ENCODE results near the gene RAB26. TPM values are rescaled to one million over a fixed set of nuclear protein-coding genes. Genes with fewer than 3 reads are reported as not detected.
A peak's percentile ranks its signal among the peaks of the same experiment; 100 is the strongest.

RAB26 gene
- total and polyA plus RNA-seq, 2 of the 13 experiments (the other 11 are each of a cell fraction or from before 2014, with no cell fraction given): 0.86 to 3.6 TPM

DNA sequence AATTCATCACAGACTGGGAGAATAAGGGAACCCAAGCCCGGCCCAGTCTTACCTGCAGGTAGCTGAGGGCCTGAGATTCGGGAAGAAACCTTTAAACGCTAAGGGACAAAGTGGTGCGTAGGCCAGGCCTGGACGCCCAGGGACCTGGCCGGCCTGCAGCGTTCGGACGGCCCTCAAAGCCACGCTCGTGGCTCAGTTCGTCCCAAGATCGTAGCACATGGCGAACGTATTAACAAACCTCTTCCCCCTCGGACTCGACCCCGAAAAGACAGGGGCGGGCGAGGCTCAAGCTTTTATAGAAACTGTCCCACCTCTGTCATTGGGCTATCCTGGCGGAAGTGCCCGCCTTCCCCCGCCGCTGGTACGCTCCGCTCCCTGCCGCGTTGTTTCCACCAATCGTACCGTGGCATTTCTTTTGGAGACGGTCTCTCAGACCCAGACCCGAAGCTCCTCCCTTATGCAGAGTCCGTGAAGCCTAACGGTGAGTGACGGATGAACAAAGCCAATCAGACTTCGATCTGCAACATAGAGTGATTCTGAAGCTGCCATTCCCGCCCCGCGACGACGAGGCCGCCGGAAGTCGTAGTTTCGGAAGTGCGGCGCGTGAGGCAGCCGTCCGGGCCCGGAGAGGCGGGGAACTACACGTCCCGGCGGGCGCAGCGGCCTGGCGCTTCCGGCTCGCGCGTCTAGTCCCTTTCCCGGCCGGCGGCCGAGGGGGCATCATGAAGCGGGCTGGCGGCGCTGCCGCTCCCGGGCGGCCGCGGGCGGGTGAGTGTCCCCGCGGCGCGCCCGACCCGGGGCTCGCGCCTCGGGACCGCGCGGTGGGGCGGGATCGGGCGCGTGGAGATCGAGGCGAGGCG lies 6.9 kb downstream of the RAB26 start, which contains the start of gene TRAF7 (continued):
- TF ChIP-seq, protein P1, sequence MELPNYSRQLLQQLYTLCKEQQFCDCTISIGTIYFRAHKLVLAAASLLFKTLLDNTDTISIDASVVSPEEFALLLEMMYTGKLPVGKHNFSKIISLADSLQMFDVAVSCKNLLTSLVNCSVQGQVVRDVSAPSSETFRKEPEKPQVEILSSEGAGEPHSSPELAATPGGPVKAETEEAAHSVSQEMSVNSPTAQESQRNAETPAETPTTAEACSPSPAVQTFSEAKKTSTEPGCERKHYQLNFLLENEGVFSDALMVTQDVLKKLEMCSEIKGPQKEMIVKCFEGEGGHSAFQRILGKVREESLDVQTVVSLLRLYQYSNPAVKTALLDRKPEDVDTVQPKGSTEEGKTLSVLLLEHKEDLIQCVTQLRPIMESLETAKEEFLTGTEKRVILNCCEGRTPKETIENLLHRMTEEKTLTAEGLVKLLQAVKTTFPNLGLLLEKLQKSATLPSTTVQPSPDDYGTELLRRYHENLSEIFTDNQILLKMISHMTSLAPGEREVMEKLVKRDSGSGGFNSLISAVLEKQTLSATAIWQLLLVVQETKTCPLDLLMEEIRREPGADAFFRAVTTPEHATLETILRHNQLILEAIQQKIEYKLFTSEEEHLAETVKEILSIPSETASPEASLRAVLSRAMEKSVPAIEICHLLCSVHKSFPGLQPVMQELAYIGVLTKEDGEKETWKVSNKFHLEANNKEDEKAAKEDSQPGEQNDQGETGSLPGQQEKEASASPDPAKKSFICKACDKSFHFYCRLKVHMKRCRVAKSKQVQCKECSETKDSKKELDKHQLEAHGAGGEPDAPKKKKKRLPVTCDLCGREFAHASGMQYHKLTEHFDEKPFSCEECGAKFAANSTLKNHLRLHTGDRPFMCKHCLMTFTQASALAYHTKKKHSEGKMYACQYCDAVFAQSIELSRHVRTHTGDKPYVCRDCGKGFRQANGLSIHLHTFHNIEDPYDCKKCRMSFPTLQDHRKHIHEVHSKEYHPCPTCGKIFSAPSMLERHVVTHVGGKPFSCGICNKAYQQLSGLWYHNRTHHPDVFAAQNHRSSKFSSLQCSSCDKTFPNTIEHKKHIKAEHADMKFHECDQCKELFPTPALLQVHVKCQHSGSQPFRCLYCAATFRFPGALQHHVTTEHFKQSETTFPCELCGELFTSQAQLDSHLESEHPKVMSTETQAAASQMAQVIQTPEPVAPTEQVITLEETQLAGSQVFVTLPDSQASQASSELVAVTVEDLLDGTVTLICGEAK (IDR thresholded peaks at IDR 0.05): peak; percentile 59
- TF ChIP-seq, protein P1 (CRISPR knock-in tag; IDR thresholded peaks at IDR 0.05): peak; percentile 68
- TF ChIP-seq, protein P2, sequence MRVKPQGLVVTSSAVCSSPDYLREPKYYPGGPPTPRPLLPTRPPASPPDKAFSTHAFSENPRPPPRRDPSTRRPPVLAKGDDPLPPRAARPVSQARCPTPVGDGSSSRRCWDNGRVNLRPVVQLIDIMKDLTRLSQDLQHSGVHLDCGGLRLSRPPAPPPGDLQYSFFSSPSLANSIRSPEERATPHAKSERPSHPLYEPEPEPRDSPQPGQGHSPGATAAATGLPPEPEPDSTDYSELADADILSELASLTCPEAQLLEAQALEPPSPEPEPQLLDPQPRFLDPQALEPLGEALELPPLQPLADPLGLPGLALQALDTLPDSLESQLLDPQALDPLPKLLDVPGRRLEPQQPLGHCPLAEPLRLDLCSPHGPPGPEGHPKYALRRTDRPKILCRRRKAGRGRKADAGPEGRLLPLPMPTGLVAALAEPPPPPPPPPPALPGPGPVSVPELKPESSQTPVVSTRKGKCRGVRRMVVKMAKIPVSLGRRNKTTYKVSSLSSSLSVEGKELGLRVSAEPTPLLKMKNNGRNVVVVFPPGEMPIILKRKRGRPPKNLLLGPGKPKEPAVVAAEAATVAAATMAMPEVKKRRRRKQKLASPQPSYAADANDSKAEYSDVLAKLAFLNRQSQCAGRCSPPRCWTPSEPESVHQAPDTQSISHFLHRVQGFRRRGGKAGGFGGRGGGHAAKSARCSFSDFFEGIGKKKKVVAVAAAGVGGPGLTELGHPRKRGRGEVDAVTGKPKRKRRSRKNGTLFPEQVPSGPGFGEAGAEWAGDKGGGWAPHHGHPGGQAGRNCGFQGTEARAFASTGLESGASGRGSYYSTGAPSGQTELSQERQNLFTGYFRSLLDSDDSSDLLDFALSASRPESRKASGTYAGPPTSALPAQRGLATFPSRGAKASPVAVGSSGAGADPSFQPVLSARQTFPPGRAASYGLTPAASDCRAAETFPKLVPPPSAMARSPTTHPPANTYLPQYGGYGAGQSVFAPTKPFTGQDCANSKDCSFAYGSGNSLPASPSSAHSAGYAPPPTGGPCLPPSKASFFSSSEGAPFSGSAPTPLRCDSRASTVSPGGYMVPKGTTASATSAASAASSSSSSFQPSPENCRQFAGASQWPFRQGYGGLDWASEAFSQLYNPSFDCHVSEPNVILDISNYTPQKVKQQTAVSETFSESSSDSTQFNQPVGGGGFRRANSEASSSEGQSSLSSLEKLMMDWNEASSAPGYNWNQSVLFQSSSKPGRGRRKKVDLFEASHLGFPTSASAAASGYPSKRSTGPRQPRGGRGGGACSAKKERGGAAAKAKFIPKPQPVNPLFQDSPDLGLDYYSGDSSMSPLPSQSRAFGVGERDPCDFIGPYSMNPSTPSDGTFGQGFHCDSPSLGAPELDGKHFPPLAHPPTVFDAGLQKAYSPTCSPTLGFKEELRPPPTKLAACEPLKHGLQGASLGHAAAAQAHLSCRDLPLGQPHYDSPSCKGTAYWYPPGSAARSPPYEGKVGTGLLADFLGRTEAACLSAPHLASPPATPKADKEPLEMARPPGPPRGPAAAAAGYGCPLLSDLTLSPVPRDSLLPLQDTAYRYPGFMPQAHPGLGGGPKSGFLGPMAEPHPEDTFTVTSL (CRISPR knock-in tag; IDR thresholded peaks at IDR 0.05; ENCODE audit: borderline replicate concordance): no peak
- TF ChIP-seq, protein P3, sequence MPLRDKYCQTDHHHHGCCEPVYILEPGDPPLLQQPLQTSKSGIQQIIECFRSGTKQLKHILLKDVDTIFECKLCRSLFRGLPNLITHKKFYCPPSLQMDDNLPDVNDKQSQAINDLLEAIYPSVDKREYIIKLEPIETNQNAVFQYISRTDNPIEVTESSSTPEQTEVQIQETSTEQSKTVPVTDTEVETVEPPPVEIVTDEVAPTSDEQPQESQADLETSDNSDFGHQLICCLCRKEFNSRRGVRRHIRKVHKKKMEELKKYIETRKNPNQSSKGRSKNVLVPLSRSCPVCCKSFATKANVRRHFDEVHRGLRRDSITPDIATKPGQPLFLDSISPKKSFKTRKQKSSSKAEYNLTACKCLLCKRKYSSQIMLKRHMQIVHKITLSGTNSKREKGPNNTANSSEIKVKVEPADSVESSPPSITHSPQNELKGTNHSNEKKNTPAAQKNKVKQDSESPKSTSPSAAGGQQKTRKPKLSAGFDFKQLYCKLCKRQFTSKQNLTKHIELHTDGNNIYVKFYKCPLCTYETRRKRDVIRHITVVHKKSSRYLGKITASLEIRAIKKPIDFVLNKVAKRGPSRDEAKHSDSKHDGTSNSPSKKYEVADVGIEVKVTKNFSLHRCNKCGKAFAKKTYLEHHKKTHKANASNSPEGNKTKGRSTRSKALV (CRISPR knock-in tag; IDR thresholded peaks at IDR 0.05): no peak
- TF ChIP-seq TGIF2 (CRISPR knock-in tag; IDR thresholded peaks at IDR 0.05) (peak; percentile 96), ESRRA (CRISPR knock-in tag; IDR thresholded peaks at IDR 0.05; ENCODE audit: low read depth) (peak; percentile 32; the same call in 1 of the 2 replicates), HMGA1 (CRISPR knock-in tag; conservative IDR thresholded peaks at IDR 0.05) (no peak), ZIK1 (CRISPR knock-in tag; IDR thresholded peaks at IDR 0.05; ENCODE audit: borderline replicate concordance, low read depth) (no peak)
- TF ChIP-seq, protein P4, sequence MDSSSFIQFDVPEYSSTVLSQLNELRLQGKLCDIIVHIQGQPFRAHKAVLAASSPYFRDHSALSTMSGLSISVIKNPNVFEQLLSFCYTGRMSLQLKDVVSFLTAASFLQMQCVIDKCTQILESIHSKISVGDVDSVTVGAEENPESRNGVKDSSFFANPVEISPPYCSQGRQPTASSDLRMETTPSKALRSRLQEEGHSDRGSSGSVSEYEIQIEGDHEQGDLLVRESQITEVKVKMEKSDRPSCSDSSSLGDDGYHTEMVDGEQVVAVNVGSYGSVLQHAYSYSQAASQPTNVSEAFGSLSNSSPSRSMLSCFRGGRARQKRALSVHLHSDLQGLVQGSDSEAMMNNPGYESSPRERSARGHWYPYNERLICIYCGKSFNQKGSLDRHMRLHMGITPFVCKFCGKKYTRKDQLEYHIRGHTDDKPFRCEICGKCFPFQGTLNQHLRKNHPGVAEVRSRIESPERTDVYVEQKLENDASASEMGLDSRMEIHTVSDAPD (CRISPR knock-in tag; IDR thresholded peaks at IDR 0.05): no peak; the same call in 1 of the 2 replicates
